A549 (cell line): ENCODE results near the gene PALLD. TPM values are rescaled to one million over a fixed set of nuclear protein-coding genes. Genes with fewer than 3 reads are reported as not detected.

Experiments used
- ATAC-seq, 2 experiments: fragments of 200-7000 bp in 1 of 2; fragments of >200 bp in 1 of 2; cut with Nextera tagmentation in 1 of 2; cut with Tn5 transposase in 1 of 2; 3 replicates each; pipeline versions ENCODE4 v1.8.0 to v1.9.1; 2018 to 2020; ENCODE audit warnings: mild to moderate bottlenecking in 1 of 2, moderate library complexity in 1 of 2
- CTCF ChIA-PET: fragments of 300-600 bp; sonication (Branson Sonifier 250); formaldehyde crosslinking; extraction: SDS; loops from one replicate; lab custom pipeline; 2021; ENCODE audit warnings: antibody characterized with exemption, inconsistent platforms; lab: Yijun Ruan, JAX
- POLR2A ChIA-PET: fragments of 350-600 bp; formaldehyde crosslinking; extraction: SDS; loops from one replicate; lab custom pipeline; 2021; ENCODE audit warnings: antibody characterized with exemption, inconsistent platforms; lab: Yijun Ruan, JAX
- DNase-seq, 2 experiments: peaks; one replicate each; pipeline versions ENCODE4 v3.0.0 to v3.0.0-alpha.2; 2011 to 2016; ENCODE audit warnings: low read depth in 1 of 2, low spot score in 1 of 2
- FAIRE-seq: peaks from 2 replicates; lab custom pipeline; 2011; peaks lifted over from hg19 to GRCh38; lab: Jason Lieb, UNC
- H3K27ac ChIP-seq, 2 experiments: fragments of >200 bp; sonication (Bioruptor Twin); formaldehyde crosslinking; 3 replicates each; pipeline ENCODE4 v1.5.1; 2016 to 2017
- H3K4me1 ChIP-seq: fragments of >200 bp; sonication (Bioruptor Twin); formaldehyde crosslinking; 3 replicates; pipeline ENCODE4 v1.6.1; 2016
- H3K4me2 ChIP-seq: fragments of >200 bp; sonication (Bioruptor Twin); formaldehyde crosslinking; 3 replicates; pipeline ENCODE4 v1.6.1; 2016
- H3K4me3 ChIP-seq: fragments of >200 bp; sonication (Bioruptor Twin); formaldehyde crosslinking; 3 replicates; pipeline ENCODE4 v1.5.1; 2016
- H3K9me3 ChIP-seq: fragments of >200 bp; sonication (Bioruptor Twin); formaldehyde crosslinking; 3 replicates; pipeline ENCODE4 v1.6.1; 2016
- ATOH8 ChIP-seq: fragments of 250-450 bp; sonication (Bioruptor Pico); IDR thresholded peaks from 2 replicates; pipeline ENCODE4 v1.5.0; 2020; ENCODE audit warnings: low read depth, mild to moderate bottlenecking, moderate library complexity
- BHLHE40 ChIP-seq: IDR thresholded peaks from 2 replicates; pipeline ENCODE4 v1.6.1; 2012; ENCODE audit warnings: low read depth, low read length, inconsistent platforms
- CHD2 ChIP-seq: fragments of 150-350 bp; IDR thresholded peaks from 2 replicates; pipeline ENCODE4 v1.6.1; 2014; ENCODE audit warnings: low read length; ENCODE audit not compliant: partially characterized antibody
- CTCF ChIP-seq: fragments of >200 bp; sonication (Bioruptor Twin); formaldehyde crosslinking; IDR thresholded peaks from 3 replicates; pipeline ENCODE4 v1.5.1; 2016
- EHMT2 ChIP-seq: fragments of 200-600 bp; sonication (generic); IDR thresholded peaks from 2 replicates; pipeline ENCODE4 v1.6.1; 2016; ENCODE audit warnings: antibody characterized with exemption, low read depth, mild to moderate bottlenecking, moderate library complexity
- ESRRA ChIP-seq: fragments of 150-350 bp; IDR thresholded peaks from 2 replicates; pipeline ENCODE4 v1.6.1; 2014; ENCODE audit warnings: mild to moderate bottlenecking, low read length, borderline replicate concordance
- FOSB ChIP-seq: fragments of 250-450 bp; sonication (Bioruptor Pico); IDR thresholded peaks from 2 replicates; pipeline ENCODE4 v1.5.0; 2020; ENCODE audit warnings: mild to moderate bottlenecking, moderate library complexity
- FOSL2 ChIP-seq, 2 experiments: fragments of 450-650 bp in 1 of 2; fragments of >200 bp in 1 of 2; sonication (Bioruptor Twin) in 1 of 2; formaldehyde crosslinking; IDR thresholded peaks; 2 replicates each; pipeline versions ENCODE4 v1.5.0 to v1.6.1; 2016 to 2020; ENCODE audit warnings: mild to moderate bottlenecking in 1 of 2, moderate library complexity in 1 of 2
- HDAC2 ChIP-seq: fragments of 200-600 bp; sonication (generic); IDR thresholded peaks from 2 replicates; pipeline ENCODE4 v1.6.1; 2016
- HOXA7 ChIP-seq: fragments of 250-450 bp; sonication (Bioruptor Pico); IDR thresholded peaks from 2 replicates; pipeline ENCODE4 v1.5.0; 2020; ENCODE audit warnings: mild to moderate bottlenecking, moderate library complexity
- HOXB13 ChIP-seq: fragments of 250-450 bp; sonication (Bioruptor Pico); IDR thresholded peaks from 2 replicates; pipeline ENCODE4 v1.5.0; 2020; ENCODE audit warnings: low read depth, mild to moderate bottlenecking, moderate library complexity
- JUNB ChIP-seq: fragments of >200 bp; sonication (Bioruptor Twin); formaldehyde crosslinking; IDR thresholded peaks from 2 replicates; pipeline ENCODE4 v1.6.1; 2016
- KDM1A ChIP-seq: fragments of 200-600 bp; sonication (generic); IDR thresholded peaks from 2 replicates; pipeline ENCODE4 v1.6.1; 2016; ENCODE audit warnings: low read depth, mild to moderate bottlenecking
- KDM5A ChIP-seq: fragments of 200-600 bp; sonication (generic); IDR thresholded peaks from 2 replicates; pipeline ENCODE4 v1.6.1; 2016; ENCODE audit warnings: antibody characterized with exemption, mild to moderate bottlenecking
- MAFK ChIP-seq: fragments of 450-650 bp; IDR thresholded peaks from 2 replicates; pipeline ENCODE4 v1.6.1; 2014; ENCODE audit not compliant: partially characterized antibody
- MAZ ChIP-seq: fragments of 150-350 bp; IDR thresholded peaks from 2 replicates; pipeline ENCODE4 v1.6.1; 2014; ENCODE audit warnings: antibody characterized with exemption, low read depth, low read length, borderline replicate concordance
- MYC ChIP-seq: IDR thresholded peaks from 2 replicates; pipeline ENCODE4 v1.6.1; 2012; ENCODE audit warnings: mild to moderate bottlenecking, inconsistent platforms, low read length, improper control_type of control experiment, borderline replicate concordance
- NR3C1 ChIP-seq: fragments of >200 bp; sonication (Bioruptor Twin); formaldehyde crosslinking; IDR thresholded peaks from 3 replicates; pipeline ENCODE4 v1.6.1; 2017
- PBX3 ChIP-seq: IDR thresholded peaks from 2 replicates; pipeline ENCODE4 v1.6.1; 2012
- POLR2A ChIP-seq: IDR thresholded peaks from 2 replicates; pipeline ENCODE4 v1.6.1; 2012; ENCODE audit warnings: mild to moderate bottlenecking, low read length
- RAD21 ChIP-seq, 2 experiments: fragments of >200 bp in 1 of 2; sonication (Bioruptor Twin) in 1 of 2; formaldehyde crosslinking in 1 of 2; IDR thresholded peaks in 1 of 2; conservative IDR thresholded peaks in 1 of 2; 2 replicates in 1 of 2; 3 replicates in 1 of 2; pipeline ENCODE4 v1.6.1; 2012 to 2018; ENCODE audit warnings: inconsistent platforms in 1 of 2
- RCOR1 ChIP-seq: fragments of 150-350 bp; IDR thresholded peaks from 2 replicates; pipeline ENCODE4 v1.6.1; 2014; ENCODE audit warnings: antibody characterized with exemption, low read length, low read depth
- RNF2 ChIP-seq: fragments of 200-600 bp; sonication (generic); IDR thresholded peaks from 2 replicates; pipeline ENCODE4 v1.6.1; 2016; ENCODE audit warnings: low read depth, mild to moderate bottlenecking, antibody characterized with exemption, moderate library complexity, borderline replicate concordance
- TP53 ChIP-seq: fragments of 250-450 bp; sonication (Bioruptor Pico); IDR thresholded peaks from 2 replicates; pipeline ENCODE4 v1.5.0; 2021; ENCODE audit warnings: mild to moderate bottlenecking, moderate library complexity
- ZC3H11A ChIP-seq: fragments of 450-650 bp; IDR thresholded peaks from 2 replicates; pipeline ENCODE4 v1.6.1; 2014; ENCODE audit warnings: antibody characterized with exemption, mild to moderate bottlenecking
- ZNF302 ChIP-seq: fragments of 250-450 bp; sonication (Bioruptor Pico); IDR thresholded peaks from 2 replicates; pipeline ENCODE4 v1.9.0; 2021; ENCODE audit warnings: inconsistent platforms, mild to moderate bottlenecking, moderate library complexity
- ZSCAN20 ChIP-seq: fragments of 250-450 bp; sonication (Bioruptor Pico); IDR thresholded peaks from 2 replicates; pipeline ENCODE4 v1.8.0; 2022; ENCODE audit warnings: mild to moderate bottlenecking, moderate library complexity
- WGBS: methylation state at CpG from one replicate; pipeline ENCODE4 v1.1.6; 2017; ENCODE audit errors: missing lambda C conversion rate; 5-methylcytosine and 5-hydroxymethylcytosine counted together
- polyA plus RNA-seq, 4 experiments: library from polyadenylated mRNA; depleted of rRNA in 3 of 4; stranded (reverse); fragments of >200 nt; fragmentation: RNase III in 1 of 4; extraction: RNeasy Plus Mini Kit Qiagen cat#74134 plus additional on column Dnase treatment in 1 of 4; gene quantifications; 2 replicates in 3 of 4; 3 replicates in 1 of 4; pipeline ENCODE4 v1.2.3, GENCODE V29; 2011 to 2017
- TF ChIP-seq, protein P1 (sequence below): IDR thresholded peaks from 2 replicates; pipeline ENCODE4 v1.6.1; 2012; ENCODE audit warnings: low read depth, borderline replicate concordance
- TF ChIP-seq, protein P2 (sequence below): fragments of >200 bp; sonication (Bioruptor Twin); formaldehyde crosslinking; IDR thresholded peaks from 2 replicates; pipeline ENCODE4 v1.6.1; 2016

The PALLD gene
- polyA plus RNA-seq, 2 of the 4 experiments (the other 2 are of a cell fraction), result 88.8 to 113 TPM

DNA sequence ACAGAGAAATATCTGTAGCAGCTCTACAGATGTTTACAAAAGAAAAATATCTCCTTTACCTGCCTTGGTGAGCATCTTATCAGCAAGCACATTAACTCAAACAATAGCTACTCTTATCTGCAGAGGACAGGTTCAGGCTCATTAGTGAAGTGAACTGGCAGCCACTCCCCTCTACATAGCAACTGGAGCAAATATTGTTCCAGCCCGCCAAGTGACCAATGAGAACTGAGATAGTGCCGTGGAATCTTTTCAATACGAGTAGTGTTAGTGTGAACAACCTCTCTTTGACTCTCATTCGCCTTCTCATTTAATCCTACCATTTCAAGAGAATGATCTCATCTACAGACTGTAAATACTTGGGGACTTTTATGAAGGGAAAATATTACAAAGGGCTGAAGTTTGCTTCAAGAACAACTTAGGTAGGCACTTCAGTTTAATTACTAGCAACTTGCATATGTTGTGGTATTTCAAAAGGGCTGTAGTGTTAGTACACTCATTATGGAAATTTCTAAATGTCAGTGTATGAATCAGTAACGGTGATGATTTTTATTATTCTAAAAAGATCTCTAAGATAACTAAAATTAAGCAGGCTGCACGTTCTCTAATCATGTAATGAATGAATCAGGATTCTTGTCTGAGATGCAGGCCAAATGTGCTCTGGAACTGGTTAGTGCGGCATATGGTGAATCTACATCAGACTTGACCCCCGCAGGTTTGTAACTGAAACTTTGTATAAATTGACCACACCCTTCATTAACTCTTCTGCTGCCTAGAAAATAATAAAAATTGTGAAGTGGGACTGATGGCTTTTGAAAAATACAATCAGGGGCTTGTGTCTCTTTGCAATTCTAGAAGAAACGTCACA, 72.4 kb downstream of the PALLD start:
- DNase-seq (peak in 1 of 2 experiments; percentile 68), ATAC-seq (peak; percentile 84 to 98; a peak in 5 of 6 replicates), FAIRE-seq (no peak)
- POLR2A ChIA-PET, result no interaction called here
- peaks cover 9% of the 10 kb centered on the region for H3K4me1 ChIP-seq
- peak overlapping the region in 1 of 2 experiments; percentile 23; a peak in 1 of 6 replicates for H3K27ac ChIP-seq
- TF ChIP-seq POLR2A, result no peak
- TF ChIP-seq TP53 (CRISPR knock-in tag), result no peak
- no peak for TF ChIP-seq KDM5A
- TF ChIP-seq EHMT2, result no peak
- TF ChIP-seq RCOR1, result no peak
- TF ChIP-seq CHD2, result no peak
- no peaks in the 10 kb centered on the region for H3K9me3 ChIP-seq
- CTCF ChIA-PET, result no interaction called here
- peak overlapping the region; percentile 58 for H3K4me2 ChIP-seq
- 43% methylated on average over 9 of the region's 9 CpGs for WGBS
- H3K4me3 ChIP-seq, result 0 out of 3 replicates have a peak overlapping the region, but pooled peaks have one; percentile 15

GRCh38 chr4:168569931-168570276, 73.1 kb downstream of the PALLD start:
- peak overlapping the region in 1 of 2 experiments; percentile 23; a peak in 1 of 6 replicates for H3K27ac ChIP-seq
- H3K4me2 ChIP-seq, result peak overlapping the region; percentile 58
- FAIRE-seq, result no peak
- TF ChIP-seq RNF2, result no peak
- no peak for TF ChIP-seq HDAC2
- no peak for TF ChIP-seq ESRRA
- no peak for TF ChIP-seq NR3C1
- TF ChIP-seq EHMT2, result no peak
- TF ChIP-seq FOSL2 (IDR thresholded peaks at IDR 0.05), result no peak
- no peak for TF ChIP-seq FOSL2 (CRISPR knock-in tag; IDR thresholded peaks at IDR 0.05)
- TF ChIP-seq, protein P1, sequence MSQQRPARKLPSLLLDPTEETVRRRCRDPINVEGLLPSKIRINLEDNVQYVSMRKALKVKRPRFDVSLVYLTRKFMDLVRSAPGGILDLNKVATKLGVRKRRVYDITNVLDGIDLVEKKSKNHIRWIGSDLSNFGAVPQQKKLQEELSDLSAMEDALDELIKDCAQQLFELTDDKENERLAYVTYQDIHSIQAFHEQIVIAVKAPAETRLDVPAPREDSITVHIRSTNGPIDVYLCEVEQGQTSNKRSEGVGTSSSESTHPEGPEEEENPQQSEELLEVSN, result no peak
- TF ChIP-seq, protein P2, sequence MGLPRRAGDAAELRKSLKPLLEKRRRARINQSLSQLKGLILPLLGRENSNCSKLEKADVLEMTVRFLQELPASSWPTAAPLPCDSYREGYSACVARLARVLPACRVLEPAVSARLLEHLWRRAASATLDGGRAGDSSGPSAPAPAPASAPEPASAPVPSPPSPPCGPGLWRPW, result no peak
- TF ChIP-seq HOXA7 (CRISPR knock-in tag), result no peak
- TF ChIP-seq MAFK, result no peak
- TF ChIP-seq MYC, result no peak
- TF ChIP-seq ATOH8 (CRISPR knock-in tag), result no peak
- no peak for TF ChIP-seq RAD21 (conservative IDR thresholded peaks at IDR 0.05 in 1 of 2, IDR thresholded peaks at IDR 0.05 in 1 of 2)
- no peak for TF ChIP-seq POLR2A
- no peak for TF ChIP-seq ZC3H11A
- no peak for TF ChIP-seq HOXB13
- no peak for TF ChIP-seq KDM1A
- TF ChIP-seq, all 56 proteins: peak for 0
- Histone ChIP-seq H3K4me3 (0 out of 3 replicates have a peak overlapping the region, but pooled peaks have one; percentile 15), H3K9me3 (no peaks in the 10 kb centered on the region), H3K4me1 (peaks cover 12% of the 10 kb centered on the region)
- ATAC-seq (no peak), DNase-seq (no peak)
- ChIA-PET POLR2A (no interaction called here), CTCF (no interaction called here)
- 78% methylated on average over 9 of the region's 9 CpGs for WGBS

DNA sequence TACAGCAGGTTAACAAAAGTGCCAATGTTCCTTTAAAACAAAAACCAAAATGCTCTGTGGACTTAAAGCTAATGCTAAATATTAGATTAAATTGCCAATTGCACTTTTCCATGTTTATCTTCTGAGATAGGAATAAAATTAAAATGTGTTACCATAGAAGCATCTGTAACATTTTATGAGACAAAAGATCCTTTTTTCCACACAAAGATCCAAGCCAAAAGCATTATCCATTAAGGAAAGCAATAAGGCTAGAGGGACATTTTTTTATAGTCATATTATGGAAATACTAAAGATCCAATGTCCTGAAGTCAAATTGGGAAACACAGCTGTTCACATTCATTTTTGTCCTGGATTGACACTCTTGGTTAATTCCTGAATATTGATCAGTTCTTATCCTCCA, 73.6 kb downstream of the PALLD start:
- ATAC-seq, result no peak
- no peak overlapping the region for H3K27ac ChIP-seq
- H3K9me3 ChIP-seq, result no peaks in the 10 kb centered on the region
- H3K4me3 ChIP-seq, result no peak overlapping the region
- TF ChIP-seq RCOR1, result no peak
- TF ChIP-seq CTCF, result no peak
- no peak for TF ChIP-seq ZSCAN20 (CRISPR knock-in tag)
- no peak for TF ChIP-seq RAD21 (conservative IDR thresholded peaks at IDR 0.05 in 1 of 2, IDR thresholded peaks at IDR 0.05 in 1 of 2)
- TF ChIP-seq ZNF302 (CRISPR knock-in tag), result no peak
- TF ChIP-seq ESRRA, result no peak
- no peak for TF ChIP-seq KDM1A
- no peak for TF ChIP-seq PBX3
- TF ChIP-seq FOSB (CRISPR knock-in tag), result no peak
- no peak for TF ChIP-seq CHD2
- no peak for TF ChIP-seq NR3C1
- TF ChIP-seq JUNB, result no peak
- no peak for TF ChIP-seq MAFK
- TF ChIP-seq BHLHE40, result no peak
- TF ChIP-seq TP53 (CRISPR knock-in tag), result no peak
- no peak for TF ChIP-seq HOXB13
- no peak for TF ChIP-seq MAZ
- TF ChIP-seq, all 56 proteins: peak for 0
- DNase-seq, result no peak
- ChIA-PET POLR2A (no interaction called here), CTCF (interaction anchor here (2.0 kb wide), 1 partner anchor 15 kb away, joined by 8 read pairs; no protein-coding TSS in a partner anchor)
- no peak for FAIRE-seq
- H3K4me1 ChIP-seq, result peaks cover 9% of the 10 kb centered on the region
- peak overlapping the region; percentile 58; the same call in 2 of the 3 replicates for H3K4me2 ChIP-seq
